PC-9 (cell line): ENCODE measurements around the gene MYO3B. TPM values are rescaled to one million over a fixed set of nuclear protein-coding genes. Genes with fewer than 3 reads are reported as not detected.

Source experiments
- BruUV-seq: library from RNA; stranded (reverse); fragments of 400-500 nt; replicated peaks from 2 replicates; lab custom pipeline; 2021; lab: Mats Ljungman, UMichigan
- CTCF ChIA-PET: fragments of 300-600 bp; sonication (Branson Sonifier 250); formaldehyde crosslinking; loops from one replicate; lab custom pipeline; 2022; ENCODE audit warnings: antibody characterized with exemption; lab: Charles Lee
- POLR2A ChIA-PET: fragments of 300-600 bp; sonication (Branson Sonifier 250); formaldehyde crosslinking; loops from one replicate; lab custom pipeline; 2022; ENCODE audit warnings: antibody characterized with exemption; ENCODE audit not compliant: unreplicated experiment; lab: Charles Lee
- DNase-seq, 2 experiments: peaks; one replicate each; pipeline versions ENCODE4 v3.0.0 to v3.0.0-alpha.2; 2015 to 2022; ENCODE audit warnings: mixed read lengths in 1 of 2
- H2AFZ ChIP-seq: fragments of 200-600 bp; sonication (generic); 2 replicates; pipeline ENCODE4 v1.8.1; 2017; ENCODE audit warnings: antibody characterized with exemption
- H3F3A ChIP-seq: fragments of 200-600 bp; sonication (generic); 2 replicates; pipeline ENCODE4 v1.8.1; 2017; ENCODE audit warnings: antibody characterized with exemption, mild to moderate bottlenecking, low read depth; ENCODE audit not compliant: insufficient read depth
- H3K27ac ChIP-seq: fragments of 200-600 bp; sonication (generic); 2 replicates; pipeline ENCODE4 v1.6.1; 2016; ENCODE audit warnings: mixed run types
- H3K27me3 ChIP-seq: fragments of 200-600 bp; sonication (generic); 2 replicates; pipeline ENCODE4 v1.6.1; 2016; ENCODE audit warnings: low read depth, mixed run types; ENCODE audit not compliant: insufficient read depth
- H3K36me3 ChIP-seq: fragments of 200-600 bp; sonication (generic); 2 replicates; pipeline ENCODE4 v1.6.1; 2016; ENCODE audit warnings: low read depth, mixed run types
- H3K4me1 ChIP-seq: fragments of 200-600 bp; sonication (generic); replicated peaks from 2 replicates; pipeline ENCODE4 v1.6.1; 2016; ENCODE audit warnings: mixed run types; ENCODE audit not compliant: insufficient read depth
- H3K4me2 ChIP-seq: fragments of 200-600 bp; sonication (generic); 2 replicates; pipeline ENCODE4 v1.6.1; 2017; ENCODE audit warnings: mixed run types
- H3K4me3 ChIP-seq: fragments of 200-600 bp; sonication (generic); 2 replicates; pipeline ENCODE4 v1.6.1; 2016; ENCODE audit warnings: mixed run types
- H3K79me2 ChIP-seq: fragments of 200-600 bp; sonication (generic); 2 replicates; pipeline ENCODE4 v1.6.1; 2017; ENCODE audit warnings: low read depth, mixed run types
- H3K9me2 ChIP-seq: fragments of 200-600 bp; sonication (generic); 2 replicates; pipeline ENCODE4 v1.8.1; 2017; ENCODE audit warnings: mild to moderate bottlenecking; ENCODE audit not compliant: insufficient read depth
- H3K9me3 ChIP-seq: fragments of 200-600 bp; sonication (generic); 2 replicates; pipeline ENCODE4 v1.8.1; 2016; ENCODE audit warnings: low read depth; ENCODE audit not compliant: insufficient read depth
- H4K20me1 ChIP-seq: fragments of 200-600 bp; sonication (generic); 2 replicates; pipeline ENCODE4 v1.8.1; 2017; ENCODE audit not compliant: insufficient read depth
- EZH2 ChIP-seq: fragments of 200-600 bp; sonication (generic); IDR thresholded peaks from 2 replicates; pipeline ENCODE4 v1.8.0; 2017; ENCODE audit warnings: antibody characterized with exemption, low read depth
- intact Hi-C: fragments of 100-400 bp; cut with micrococcal nuclease; formaldehyde crosslinking; loops from one replicate; pipeline ENCODE4 v1.10.0; 2022; ENCODE audit not compliant: unreplicated experiment
- total RNA-seq: library from RNA; stranded (reverse); gene quantifications from 2 replicates; pipeline ENCODE4 v1.2.3, GENCODE V29; 2021
- TF ChIP-seq, protein P1 (sequence below): fragments of 200-600 bp; sonication (generic); conservative IDR thresholded peaks from 2 replicates; pipeline ENCODE4 v1.6.1; 2017; ENCODE audit warnings: mixed run types, antibody characterized with exemption, mild to moderate bottlenecking, moderate library complexity

MYO3B gene
- total RNA-seq, 1 experiment from 2014 or later = 5.3 TPM

DNA sequence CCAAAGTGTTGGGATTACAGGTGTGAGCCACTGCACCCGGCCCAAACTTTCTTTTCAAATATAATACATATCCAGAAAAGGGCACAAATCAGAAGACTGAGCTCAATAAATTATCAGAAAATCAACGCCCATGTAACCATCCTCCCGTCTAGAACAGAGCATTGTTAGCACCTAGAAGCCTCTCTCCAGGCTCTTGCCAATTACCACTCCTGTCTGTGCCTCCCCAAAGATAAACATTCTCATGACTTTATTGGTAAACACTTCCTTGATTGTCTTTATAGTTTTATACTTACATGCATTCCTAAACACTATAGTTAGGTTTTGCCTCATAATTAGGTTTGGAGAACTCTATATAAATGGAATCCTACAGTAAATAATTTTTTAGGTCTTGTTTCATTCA is 478.7 kb downstream of the MYO3B start:
- Histone ChIP-seq H3K4me2 (no peak overlapping the region), H3K4me1 (no peaks in the 10 kb centered on the region), H3K79me2 (no peaks in the 10 kb centered on the region), H3K4me3 (no peak overlapping the region), H3K27ac (no peak overlapping the region), H3K9me2 (no peaks in the 10 kb centered on the region), H3K27me3 (no peaks in the 10 kb centered on the region), H3K9me3 (no peaks in the 10 kb centered on the region), H3K36me3 (no peaks in the 10 kb centered on the region), H2AFZ (no peak overlapping the region), H4K20me1 (no peaks in the 10 kb centered on the region), H3F3A (no peaks in the 10 kb centered on the region)
- CTCF ChIA-PET = no interaction called here
- BruUV-seq = no TSS peak
- TF ChIP-seq, protein P1, sequence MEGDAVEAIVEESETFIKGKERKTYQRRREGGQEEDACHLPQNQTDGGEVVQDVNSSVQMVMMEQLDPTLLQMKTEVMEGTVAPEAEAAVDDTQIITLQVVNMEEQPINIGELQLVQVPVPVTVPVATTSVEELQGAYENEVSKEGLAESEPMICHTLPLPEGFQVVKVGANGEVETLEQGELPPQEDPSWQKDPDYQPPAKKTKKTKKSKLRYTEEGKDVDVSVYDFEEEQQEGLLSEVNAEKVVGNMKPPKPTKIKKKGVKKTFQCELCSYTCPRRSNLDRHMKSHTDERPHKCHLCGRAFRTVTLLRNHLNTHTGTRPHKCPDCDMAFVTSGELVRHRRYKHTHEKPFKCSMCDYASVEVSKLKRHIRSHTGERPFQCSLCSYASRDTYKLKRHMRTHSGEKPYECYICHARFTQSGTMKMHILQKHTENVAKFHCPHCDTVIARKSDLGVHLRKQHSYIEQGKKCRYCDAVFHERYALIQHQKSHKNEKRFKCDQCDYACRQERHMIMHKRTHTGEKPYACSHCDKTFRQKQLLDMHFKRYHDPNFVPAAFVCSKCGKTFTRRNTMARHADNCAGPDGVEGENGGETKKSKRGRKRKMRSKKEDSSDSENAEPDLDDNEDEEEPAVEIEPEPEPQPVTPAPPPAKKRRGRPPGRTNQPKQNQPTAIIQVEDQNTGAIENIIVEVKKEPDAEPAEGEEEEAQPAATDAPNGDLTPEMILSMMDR = no peak
- TF ChIP-seq EZH2 = no peak
- no peak for DNase-seq
- intact Hi-C loops = no loop called here
- POLR2A ChIA-PET = no interaction called here

DNA sequence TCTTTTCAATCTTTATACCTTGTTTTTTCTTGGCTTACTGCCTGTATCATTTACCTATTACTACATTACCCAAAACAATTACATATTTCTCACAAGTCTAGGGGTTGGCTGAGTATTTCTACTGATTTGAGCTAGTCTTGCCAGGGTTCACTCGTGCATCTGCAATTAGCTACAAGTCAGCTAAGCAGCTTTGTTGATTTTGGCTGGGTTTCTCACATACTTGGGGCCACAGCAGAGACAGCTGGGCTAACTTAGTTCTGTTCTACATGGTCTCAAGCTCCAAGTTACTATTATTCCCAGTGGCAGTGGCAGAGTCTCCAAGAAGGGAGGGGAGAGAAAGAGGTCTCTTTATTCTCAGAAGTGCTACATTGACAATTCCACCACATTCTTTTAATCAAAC is 482.5 kb downstream of the MYO3B start:
- DNase-seq = no peak
- Histone ChIP-seq H3K4me2 (no peak overlapping the region), H3F3A (no peaks in the 10 kb centered on the region), H3K9me2 (no peaks in the 10 kb centered on the region), H3K4me1 (no peaks in the 10 kb centered on the region), H3K79me2 (no peaks in the 10 kb centered on the region), H3K27me3 (no peaks in the 10 kb centered on the region), H3K27ac (no peak overlapping the region), H2AFZ (no peak overlapping the region), H3K9me3 (no peaks in the 10 kb centered on the region), H3K4me3 (no peak overlapping the region), H3K36me3 (no peaks in the 10 kb centered on the region), H4K20me1 (no peaks in the 10 kb centered on the region)
- no TSS peak for BruUV-seq
- CTCF ChIA-PET = no interaction called here
- intact Hi-C loops = no loop called here
- POLR2A ChIA-PET = interaction anchor here (0.5 kb wide), 1 partner anchor 1361 kb away, joined by 4 read pairs; no protein-coding TSS in a partner anchor
- TF ChIP-seq, protein P1 = no peak
- no peak for TF ChIP-seq EZH2

DNA sequence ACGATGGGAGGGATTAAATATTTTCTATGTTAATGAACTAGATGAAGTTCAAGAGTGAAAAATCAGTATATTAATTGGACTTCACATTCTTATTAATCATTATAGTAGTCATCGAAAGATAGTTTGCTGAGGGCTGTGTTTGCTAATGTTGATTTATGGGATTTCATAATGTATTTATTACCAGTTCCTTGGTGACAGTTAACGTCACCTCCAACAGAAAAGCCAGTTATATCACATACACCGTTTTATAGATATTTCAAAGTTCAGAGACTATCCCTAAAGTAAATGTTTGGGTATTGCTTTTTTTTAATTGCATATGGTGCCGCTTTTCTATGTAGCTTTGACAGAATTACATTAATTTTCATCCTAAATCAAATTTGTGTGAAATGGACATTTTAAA is 487.8 kb downstream of the MYO3B start:
- BruUV-seq = no TSS peak
- Histone ChIP-seq H3K4me3 (no peak overlapping the region), H3K27me3 (no peaks in the 10 kb centered on the region), H3F3A (no peaks in the 10 kb centered on the region), H3K27ac (no peak overlapping the region), H3K9me3 (no peaks in the 10 kb centered on the region), H3K9me2 (no peaks in the 10 kb centered on the region), H2AFZ (no peak overlapping the region), H3K79me2 (no peaks in the 10 kb centered on the region), H3K4me1 (no peaks in the 10 kb centered on the region), H3K4me2 (no peak overlapping the region), H3K36me3 (no peaks in the 10 kb centered on the region), H4K20me1 (no peaks in the 10 kb centered on the region)
- no peak for DNase-seq
- intact Hi-C loops = no loop called here
- ChIA-PET POLR2A (no interaction called here), CTCF (no interaction called here)
- no peak for TF ChIP-seq EZH2
- TF ChIP-seq, protein P1 = no peak
